Measurements from ENCODE around the gene TMEM221. TPM values are rescaled to one million over a fixed set of nuclear protein-coding genes. Genes with fewer than 3 reads are reported as not detected.

TMEM221 gene
- total and polyA plus RNA-seq, 9 of the 15 experiments (the other 6 are each of a cell fraction or from before 2014, with no cell fraction given), result 0.06 to 0.35 TPM; not detected in 7

GRCh38 chr19:17419621-17420474 lies 28.6 kb downstream of the TMEM221 start, which contains the start of gene MVB12A (continued):
- TF ChIP-seq ZNF407 (IDR thresholded peaks at IDR 0.05; ENCODE audit: low read depth) (no peak), SRSF7 (optimal IDR thresholded peaks at IDR 0.05; ENCODE audit: low read depth, low read length) (no peak), RBM15 (IDR thresholded peaks at IDR 0.05; ENCODE audit: insufficient read depth, low read length) (no peak), SMARCE1 (IDR thresholded peaks at IDR 0.05) (no peak), UBTF (IDR thresholded peaks at IDR 0.05; ENCODE audit: borderline replicate concordance in 1 of 2, low read depth in 2 of 2, low read length in 2 of 2) (0 out of 4 replicates have a peak, but pooled peaks of 1 of the 2 experiments have one; percentile 14), MCM7 (IDR thresholded peaks at IDR 0.05) (no peak), COPS2 (conservative IDR thresholded peaks at IDR 0.05) (no peak), CBX1 (IDR thresholded peaks at IDR 0.05; ENCODE audit: low read depth) (peak; percentile 38; the same call in 1 of the 2 replicates), POLR2AphosphoS5 (IDR thresholded peaks at IDR 0.05; ENCODE audit: control insufficient read depth, insufficient read depth, low read depth, low read length) (no peak), BRF1 (IDR thresholded peaks at IDR 0.05; ENCODE audit: borderline replicate concordance, extremely low read depth, insufficient read length) (no peak), PHF8 (IDR thresholded peaks at IDR 0.05; ENCODE audit: borderline replicate concordance, low read length) (peak; percentile 65; the same call in 1 of the 2 replicates), MXD1 (CRISPR knock-in tag; IDR thresholded peaks at IDR 0.05; ENCODE audit: borderline replicate concordance, poor library complexity, severe bottlenecking) (no peak)

Data from K562 (cell line).